NCI-H345 treated with DMSO at 0.1 percent for 48 hours (cell line): ENCODE results near the gene FSTL5.

Experiments
- DNase-seq: peaks from one replicate; lab custom pipeline; 2025; ENCODE audit not compliant: unreplicated experiment; lab: John Stamatoyannopoulos, UW

Gene FSTL5

DNA sequence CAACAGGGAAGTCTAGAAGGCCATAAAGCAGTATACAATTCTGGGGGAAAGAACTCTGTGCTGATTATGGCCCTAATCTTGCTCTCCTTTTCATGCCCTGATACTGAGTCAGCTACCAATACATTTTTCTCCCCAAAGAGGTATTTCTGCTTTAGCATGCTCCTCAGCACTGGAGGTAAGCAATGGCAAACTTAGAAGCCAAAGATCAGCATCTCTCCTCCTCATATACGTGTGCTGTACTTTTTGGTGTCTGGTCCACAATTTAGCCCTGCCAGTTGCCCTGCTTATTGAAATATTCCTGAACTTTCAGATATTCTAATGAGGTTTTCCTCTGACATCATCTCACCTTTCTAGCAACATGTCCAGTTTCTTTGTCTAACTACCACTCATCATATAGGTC, 226.2 kb downstream of the FSTL5 start:
- DNase-seq: no peak

DNA sequence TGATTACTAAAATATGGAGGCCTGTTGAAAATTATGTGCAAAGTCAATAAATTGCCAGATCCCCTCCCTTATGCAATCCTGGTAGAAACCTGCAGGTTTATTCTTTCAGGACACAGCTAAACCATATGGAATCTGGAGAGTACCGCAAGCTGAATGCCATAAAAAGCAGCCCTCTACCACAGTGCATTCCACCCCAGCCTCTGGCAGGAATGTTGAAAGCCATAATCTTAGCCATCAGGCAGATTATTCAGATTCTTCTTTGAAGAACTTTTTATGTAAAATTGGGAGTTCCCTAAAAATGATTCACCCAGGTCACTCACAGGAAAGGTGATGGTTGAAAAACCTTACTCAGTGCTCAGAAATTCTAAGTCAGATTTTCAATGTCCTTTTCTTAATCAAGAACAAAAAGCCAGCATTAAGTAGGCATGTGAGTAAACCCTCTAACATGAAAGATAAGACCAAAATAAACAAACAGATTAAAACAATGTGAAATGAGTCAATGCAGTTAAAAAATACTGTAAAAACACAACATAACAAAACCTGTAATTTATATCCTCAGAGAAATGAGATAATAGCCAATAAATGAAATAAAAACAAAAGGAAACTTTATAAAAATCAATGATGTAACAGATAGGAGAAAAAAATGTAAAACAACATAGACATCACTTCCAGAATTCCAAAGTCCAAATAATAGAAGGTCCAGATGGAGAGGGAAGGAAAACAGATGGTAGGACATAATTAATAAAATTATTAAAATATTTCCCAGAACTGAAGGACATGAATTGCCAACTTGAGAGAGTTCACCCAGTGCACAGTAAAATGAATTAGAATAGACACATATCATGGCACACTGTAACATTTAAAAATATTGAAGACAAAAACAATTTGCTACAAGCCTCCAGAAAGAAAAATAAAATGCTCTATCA, 226.9 kb downstream of the FSTL5 start:
- DNase-seq: no peak

- DNase-seq: no peak
Measured at GRCh38 chr4:161931089-161931488, 232.7 kb downstream of the FSTL5 start.

- no peak for DNase-seq
Measured at GRCh38 chr4:161929956-161930355, 233.8 kb downstream of the FSTL5 start.

DNA sequence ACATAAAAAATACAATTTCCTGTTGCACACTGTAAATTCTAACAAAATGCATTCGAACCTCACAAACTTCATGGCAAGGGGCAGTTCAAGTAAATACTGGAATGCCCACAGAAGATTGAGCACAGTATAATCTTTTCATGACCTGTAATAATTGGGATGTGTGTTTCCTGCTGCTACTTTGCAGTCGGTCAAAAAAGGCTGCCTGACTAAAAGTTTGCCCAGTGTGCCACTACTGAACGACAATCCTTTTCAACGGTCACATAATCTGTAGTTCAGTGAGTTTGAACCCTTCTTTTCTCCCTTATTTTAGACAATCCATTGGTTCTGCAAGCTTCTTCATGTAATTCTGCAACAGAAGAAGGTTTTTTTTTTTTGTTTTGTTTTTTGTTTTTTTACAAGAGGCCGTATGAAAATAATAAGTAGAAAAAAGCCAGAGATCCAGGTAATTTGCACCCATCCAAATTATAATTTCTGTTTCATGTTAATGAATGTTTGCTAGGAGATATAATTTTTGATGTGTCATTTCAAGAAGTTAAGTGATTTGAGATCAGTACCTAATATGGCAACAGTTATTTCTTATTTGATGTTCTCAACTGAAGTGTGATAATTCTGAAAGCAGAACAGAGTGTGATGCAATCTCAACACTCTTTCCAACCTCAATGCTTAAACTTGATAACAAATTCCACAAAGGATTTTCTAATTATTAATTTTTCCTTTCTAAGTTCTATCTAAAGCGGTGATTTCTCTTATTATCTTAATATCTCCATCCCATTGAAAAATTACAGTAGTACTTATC, 237.6 kb downstream of the FSTL5 start:
- no peak for DNase-seq

DNA sequence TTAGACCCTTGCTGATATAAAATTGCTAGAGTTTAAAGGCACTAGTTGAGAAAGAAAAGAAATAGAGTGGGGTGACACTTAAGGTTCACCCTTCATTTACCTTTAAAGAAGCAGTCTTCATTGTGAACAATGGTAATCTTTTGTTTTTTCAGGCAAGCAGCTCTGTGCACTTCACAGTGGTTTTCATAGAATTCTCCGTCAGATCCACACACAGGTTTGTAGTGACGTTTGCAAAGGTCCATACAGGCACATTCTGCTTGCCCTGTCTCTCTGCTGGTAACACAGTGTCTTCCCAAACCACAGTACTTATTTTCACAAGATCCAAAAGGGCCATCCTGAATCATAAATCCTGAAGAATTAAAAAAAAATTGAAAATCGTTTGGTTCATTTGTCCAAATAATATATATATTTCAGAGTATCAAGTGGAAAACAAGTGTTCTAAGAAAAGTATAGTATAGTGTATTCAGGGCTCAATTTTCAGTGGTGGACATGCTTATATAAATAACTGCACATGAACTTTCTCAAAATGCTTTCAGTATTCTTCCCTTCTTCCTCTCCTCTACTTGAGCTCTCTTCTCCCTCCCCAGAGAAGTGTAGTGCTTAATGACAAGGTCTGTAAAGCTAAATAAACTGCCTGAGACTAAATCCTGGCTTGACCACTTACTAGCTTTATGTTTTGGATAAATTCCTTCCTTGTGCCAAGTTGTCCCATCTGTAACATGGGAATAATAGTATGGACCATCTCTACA, 243.3 kb downstream of the FSTL5 start:
- DNase-seq: no peak

- no peak for DNase-seq
Measured at GRCh38 chr4:161919442-161920220, 244.2 kb downstream of the FSTL5 start.

DNA sequence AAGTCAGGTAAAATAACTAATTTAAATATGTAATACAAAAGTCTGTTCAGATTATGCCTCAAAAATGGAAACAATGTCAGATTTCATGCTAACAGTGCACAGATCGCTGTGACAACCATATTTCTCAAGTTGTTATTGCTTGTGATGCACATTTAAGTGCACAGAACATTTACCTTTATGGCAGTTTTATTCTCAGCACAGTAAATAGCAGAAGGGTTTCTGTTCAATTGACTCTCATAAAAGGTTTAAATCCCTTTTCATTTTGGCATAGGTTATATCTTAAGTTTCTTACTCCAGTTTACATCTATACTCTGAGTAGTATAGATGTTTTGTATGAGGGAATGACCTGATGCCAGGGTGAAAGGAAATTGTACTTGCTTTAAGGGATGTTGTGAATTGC, 247.8 kb downstream of the FSTL5 start:
- no peak for DNase-seq

- no peak for DNase-seq
Measured at GRCh38 chr4:161907590-161907955, 256.2 kb downstream of the FSTL5 start.

DNA sequence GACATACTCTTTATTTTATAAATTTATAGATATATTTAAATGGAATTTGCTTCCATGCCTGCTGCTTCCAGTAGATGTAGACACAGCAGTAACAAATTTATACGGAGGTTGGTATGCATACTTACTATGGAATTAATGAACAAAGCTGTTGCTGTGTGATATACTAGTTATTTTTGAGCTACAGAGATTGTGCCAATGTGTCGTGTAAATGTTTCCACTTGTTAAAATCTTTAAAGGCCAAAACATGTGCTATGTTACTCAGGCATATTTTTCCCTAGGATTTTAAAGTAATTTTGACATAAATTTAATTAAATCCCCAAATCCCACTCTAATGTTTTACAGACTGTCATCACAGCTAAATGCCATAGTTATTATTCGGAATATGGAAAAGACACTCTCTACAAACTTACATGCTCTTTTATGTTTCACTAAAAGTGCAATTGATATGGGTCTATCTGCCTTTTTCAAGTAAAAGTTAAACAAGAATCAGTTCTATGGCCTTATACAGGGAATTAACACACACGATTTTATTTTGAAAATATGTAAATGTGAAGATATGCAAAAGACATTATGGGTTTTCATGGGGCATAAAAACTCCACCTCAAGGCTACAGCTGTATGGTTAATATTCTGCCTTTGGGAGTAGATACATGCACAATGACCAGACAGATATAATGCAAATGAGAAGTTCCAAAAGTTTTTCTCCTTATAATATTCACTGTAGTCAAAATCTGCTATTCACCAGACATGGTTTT, 256.8 kb downstream of the FSTL5 start:
- no peak for DNase-seq

GRCh38 chr4:161900110-161900509, 263.7 kb downstream of the FSTL5 start:
- no peak for DNase-seq

GRCh38 chr4:161894493-161895167, 269.2 kb downstream of the FSTL5 start:
- no peak for DNase-seq

DNA sequence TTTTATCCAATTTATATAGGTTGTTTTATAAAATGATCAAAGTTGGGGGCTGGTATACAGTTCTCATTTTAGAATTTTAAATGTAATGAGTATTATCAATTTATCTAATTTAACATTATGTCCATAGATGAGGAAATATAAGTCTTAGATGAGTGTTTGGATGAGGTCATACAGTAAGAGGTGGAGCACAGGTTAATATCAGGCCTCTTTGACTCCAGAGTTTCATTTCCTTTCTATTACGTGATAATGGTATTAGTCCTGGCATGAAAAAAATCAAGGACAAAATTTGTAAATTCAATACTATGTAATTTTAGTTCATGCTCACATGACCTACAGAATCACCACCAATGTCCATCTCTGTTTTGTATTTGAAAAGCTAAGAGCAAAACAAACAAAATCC, 269.8 kb downstream of the FSTL5 start:
- no peak for DNase-seq

DNA sequence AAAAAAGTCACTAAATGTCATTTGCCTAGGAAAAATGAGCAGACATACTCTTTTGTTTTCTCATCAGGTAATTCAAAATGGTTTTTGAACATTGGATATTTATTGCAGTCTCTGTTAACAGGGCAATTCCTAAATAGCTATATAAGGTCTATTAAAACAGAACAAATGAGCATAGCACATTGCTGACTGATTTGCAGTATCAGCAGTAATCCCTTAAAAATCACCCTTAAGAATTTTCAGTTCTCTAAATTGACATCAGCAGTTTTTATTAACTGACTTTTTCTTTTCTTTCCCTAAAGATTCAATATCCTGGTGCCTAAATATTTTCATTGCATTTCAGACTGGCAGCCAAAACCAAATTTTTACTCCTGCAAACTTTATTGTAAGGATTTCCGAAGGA, 270.2 kb downstream of the FSTL5 start:
- no peak for DNase-seq

DNA sequence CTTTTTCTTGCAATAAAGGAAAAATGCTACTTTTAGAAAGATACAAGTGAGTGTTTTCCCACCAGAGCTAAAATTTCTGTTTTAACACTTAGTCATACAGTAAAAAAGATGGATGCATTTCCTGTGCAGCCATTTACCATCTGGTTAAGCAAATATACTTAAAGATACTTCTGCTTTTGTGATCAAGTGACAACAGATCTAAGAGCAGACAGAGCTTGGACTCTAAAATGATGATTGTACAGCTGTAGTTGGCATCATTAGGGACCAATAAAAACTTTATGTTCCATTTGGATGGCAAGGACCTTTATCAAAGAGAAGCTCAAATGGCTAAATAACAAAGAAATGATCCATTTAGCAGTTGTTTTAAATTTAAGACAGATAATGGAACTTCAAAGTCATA, 270.8 kb downstream of the FSTL5 start:
- DNase-seq: no peak

- DNase-seq: no peak
Measured at GRCh38 chr4:161883157-161883556, 280.6 kb downstream of the FSTL5 start.

GRCh38 chr4:161881370-161881769, 282.4 kb downstream of the FSTL5 start:
- no peak for DNase-seq

GRCh38 chr4:161869511-161869910, 294.3 kb downstream of the FSTL5 start:
- DNase-seq: no peak

DNA sequence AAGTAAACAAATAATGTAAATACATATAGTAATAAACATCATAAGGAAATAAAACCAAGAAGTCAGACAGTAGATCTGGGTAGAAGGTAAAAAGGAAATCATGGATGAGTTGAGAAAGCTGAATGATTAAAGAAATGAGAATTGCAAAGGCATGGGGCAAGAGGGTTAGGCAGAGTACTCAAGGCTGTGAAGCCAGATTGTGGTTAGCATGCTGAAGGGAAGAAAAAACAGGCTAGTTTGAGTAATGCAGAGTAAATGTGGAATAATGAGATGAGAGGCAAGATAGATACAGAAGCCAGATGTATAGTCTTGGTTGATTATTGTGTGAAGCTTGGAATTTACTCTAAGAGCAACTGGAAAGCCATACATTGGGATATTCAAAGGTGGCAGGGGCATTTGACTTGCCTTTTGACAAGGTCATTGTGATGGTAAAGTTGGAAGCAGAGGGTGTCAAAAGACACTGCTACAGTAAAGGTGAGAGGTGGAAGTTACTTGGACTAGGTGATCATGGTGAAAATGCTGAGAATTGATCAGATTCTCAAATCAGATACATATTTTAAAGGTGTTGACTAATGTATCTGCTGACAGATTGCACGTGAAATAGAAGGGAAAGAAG, 307.0 kb downstream of the FSTL5 start:
- no peak for DNase-seq
